Mesenchymal stem cell (in vitro differentiated cells and primary cell): ENCODE results near the gene TTC33.
"Not testable (repeated sequence)": the region's sequence is repeated elsewhere in the genome, so short reads cannot be mapped to it uniquely, and the experiment has no call there.

ENCODE experiments used
- DNase-seq: peaks from one replicate; pipeline ENCODE4 v3.0.0-alpha.2; 2013
- H2AFZ ChIP-seq: one replicate; pipeline ENCODE4 v1.6.1; 2013; ENCODE audit warnings: low read depth, mild to moderate bottlenecking, control low read depth, inconsistent platforms, low read length, moderate library complexity
- H2AK5ac ChIP-seq: 2 replicates; pipeline ENCODE4 v1.6.1; 2013; ENCODE audit warnings: low read length, moderate library complexity, mild to moderate bottlenecking, inconsistent platforms; ENCODE audit not compliant: severe bottlenecking
- H2BK120ac ChIP-seq: one replicate; pipeline ENCODE4 v1.6.1; 2013; ENCODE audit warnings: low read depth, mild to moderate bottlenecking, inconsistent platforms, low read length, moderate library complexity
- H2BK12ac ChIP-seq, 2 experiments: one replicate each; pipeline ENCODE4 v1.6.1; 2013; ENCODE audit warnings: inconsistent platforms in 2 of 2, low read length in 2 of 2, mild to moderate bottlenecking in 2 of 2, moderate library complexity in 2 of 2, control low read depth in 1 of 2
- H2BK15ac ChIP-seq: one replicate; pipeline ENCODE4 v1.6.1; 2013; ENCODE audit warnings: mild to moderate bottlenecking, low read depth, inconsistent platforms; ENCODE audit not compliant: poor library complexity, severe bottlenecking
- H2BK5ac ChIP-seq: 2 replicates; pipeline ENCODE4 v1.6.1; 2013; ENCODE audit warnings: low read depth, mild to moderate bottlenecking, low read length, control low read depth, inconsistent platforms; ENCODE audit not compliant: poor library complexity, severe bottlenecking
- H3K14ac ChIP-seq, 2 experiments: one replicate each; pipeline ENCODE4 v1.6.1; 2013; ENCODE audit warnings: inconsistent platforms in 2 of 2, low read length in 2 of 2, control low read depth in 1 of 2, mild to moderate bottlenecking in 1 of 2, moderate library complexity in 1 of 2
- H3K18ac ChIP-seq, 2 experiments: one replicate each; pipeline ENCODE4 v1.6.1; 2013; ENCODE audit warnings: inconsistent platforms in 2 of 2, low read length in 2 of 2, control low read depth in 1 of 2, low read depth in 1 of 2, mild to moderate bottlenecking in 1 of 2
- H3K23ac ChIP-seq, 2 experiments: one replicate each; pipeline ENCODE4 v1.6.1; 2013; ENCODE audit warnings: inconsistent platforms in 2 of 2, low read length in 2 of 2, mild to moderate bottlenecking in 2 of 2, moderate library complexity in 2 of 2, control low read depth in 1 of 2
- H3K27ac ChIP-seq: 2 replicates; pipeline ENCODE4 v1.5.1; 2013; ENCODE audit warnings: mild to moderate bottlenecking, moderate library complexity, low read length, control low read depth, inconsistent platforms; ENCODE audit not compliant: poor library complexity, severe bottlenecking
- H3K27me3 ChIP-seq, 2 experiments: 2 replicates each; pipeline versions ENCODE4 v1.6.1 to v1.7.0; 2013; ENCODE audit warnings: low read length in 2 of 2, mild to moderate bottlenecking in 2 of 2, moderate library complexity in 2 of 2, control low read depth in 1 of 2, inconsistent platforms in 1 of 2; ENCODE audit not compliant: control insufficient read depth in 1 of 2, insufficient read depth in 1 of 2
- H3K36me3 ChIP-seq, 2 experiments: 2 replicates each; pipeline versions ENCODE4 v1.6.1 to v1.7.0; 2013; ENCODE audit warnings: low read length in 2 of 2, control low read depth in 1 of 2, inconsistent platforms in 1 of 2, low read depth in 1 of 2, mild to moderate bottlenecking in 1 of 2; ENCODE audit not compliant: insufficient read depth in 2 of 2, control insufficient read depth in 1 of 2
- H3K4ac ChIP-seq, 2 experiments: one replicate each; pipeline ENCODE4 v1.6.1; 2013; ENCODE audit warnings: inconsistent platforms in 2 of 2, low read length in 2 of 2, mild to moderate bottlenecking in 2 of 2, moderate library complexity in 2 of 2, control low read depth in 1 of 2, low read depth in 1 of 2
- H3K4me1 ChIP-seq: 2 replicates; pipeline ENCODE4 v1.6.1; 2013; ENCODE audit warnings: low read depth, low read length, control low read depth; ENCODE audit not compliant: control insufficient read depth, insufficient read depth
- H3K4me2 ChIP-seq: 2 replicates; pipeline ENCODE4 v1.6.1; 2013; ENCODE audit warnings: low read length, mild to moderate bottlenecking, inconsistent platforms; ENCODE audit not compliant: poor library complexity, severe bottlenecking
- H3K4me3 ChIP-seq, 2 experiments: 2 replicates each; pipeline versions ENCODE4 v1.5.1 to v1.7.0; 2013; ENCODE audit warnings: low read length in 2 of 2, mild to moderate bottlenecking in 2 of 2, control low read depth in 1 of 2, low read depth in 1 of 2; ENCODE audit not compliant: insufficient read depth in 1 of 2
- H3K79me1 ChIP-seq: replicated peaks from 2 replicates; pipeline ENCODE4 v1.6.1; 2013; ENCODE audit warnings: mild to moderate bottlenecking, control low read depth, low read length, inconsistent platforms; ENCODE audit not compliant: poor library complexity, severe bottlenecking
- H3K9ac ChIP-seq: 2 replicates; pipeline ENCODE4 v1.7.0; 2013; ENCODE audit warnings: mild to moderate bottlenecking, low read length, moderate library complexity
- H3K9me3 ChIP-seq: 2 replicates; pipeline ENCODE4 v1.7.0; 2013; ENCODE audit warnings: mild to moderate bottlenecking, low read length; ENCODE audit not compliant: control insufficient read depth
- H4K8ac ChIP-seq: one replicate; pipeline ENCODE4 v1.6.1; 2013; ENCODE audit warnings: inconsistent platforms, mild to moderate bottlenecking, low read length, moderate library complexity
- H4K91ac ChIP-seq: one replicate; pipeline ENCODE4 v1.6.1; 2013; ENCODE audit warnings: mild to moderate bottlenecking, low read length, inconsistent platforms
- whole genome bisulfite sequencing: methylation state at CpG from one replicate; pipeline ENCODE4 v1.1.7; 2013; ENCODE audit warnings: mixed read lengths; 5-methylcytosine and 5-hydroxymethylcytosine counted together

TTC33 gene

GRCh38 chr5:40790947-40791593 is 35.3 kb upstream of the TTC33 start:
- no peak overlapping the region for H3K4ac ChIP-seq
- no peak overlapping the region for H3K27ac ChIP-seq
- no peak overlapping the region for H2AFZ ChIP-seq

DNA sequence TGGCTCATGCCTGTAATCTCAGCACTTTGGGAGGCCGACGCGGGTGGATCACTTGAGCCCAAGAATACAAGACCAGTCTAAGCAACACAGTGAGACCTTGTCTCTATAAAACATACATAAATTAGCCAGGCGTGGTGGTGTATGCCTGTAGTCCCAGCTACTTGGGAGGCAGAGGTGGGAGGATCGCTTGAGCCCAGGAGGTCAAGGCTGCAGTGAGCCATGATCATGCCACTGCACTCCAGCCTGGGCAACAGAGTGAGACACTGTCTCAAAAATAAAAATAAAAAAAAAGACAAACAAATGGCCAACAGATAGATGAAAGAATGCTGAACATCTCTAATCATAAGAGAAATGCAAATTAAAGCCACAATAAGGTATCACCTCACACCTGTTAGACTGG is 33.2 kb upstream of the TTC33 start:
- not testable (repeated sequence) for H3K27ac ChIP-seq, H3K9me3 ChIP-seq, DNase-seq, H2BK12ac ChIP-seq, H3K4ac ChIP-seq, H3K79me1 ChIP-seq, H3K14ac ChIP-seq, H3K9ac ChIP-seq, H2BK120ac ChIP-seq, H2BK5ac ChIP-seq, H3K4me1 ChIP-seq, H3K18ac ChIP-seq, H4K8ac ChIP-seq, H3K23ac ChIP-seq, H2BK15ac ChIP-seq, H3K27me3 ChIP-seq, H2AFZ ChIP-seq, H3K4me3 ChIP-seq, H3K4me2 ChIP-seq, H2AK5ac ChIP-seq, H4K91ac ChIP-seq
- H3K36me3 ChIP-seq = peaks cover 4 to 16% of the 10 kb centered on the region in 2 experiments
- 97% methylated on average over 5 of the region's 5 CpGs for WGBS

More at GRCh38 chr5:40790947-40791593, 35.3 kb upstream of the TTC33 start:
- no peak overlapping the region for H4K91ac ChIP-seq
- H3K14ac ChIP-seq = no peak overlapping the region
- no peaks in the 10 kb centered on the region for H3K79me1 ChIP-seq
- H3K36me3 ChIP-seq = peaks cover 4 to 20% of the 10 kb centered on the region in 2 experiments
- no peak overlapping the region for H2BK5ac ChIP-seq
- WGBS = 90% methylated on average over 2 of the region's 3 CpGs
- no peaks in the 10 kb centered on the region for H3K4me1 ChIP-seq
- no peak overlapping the region for H3K23ac ChIP-seq
- H3K9ac ChIP-seq = peak overlapping the region; percentile 25
- H2BK12ac ChIP-seq = no peak overlapping the region
- H3K4me2 ChIP-seq = no peak overlapping the region
- no peak overlapping the region for H2AK5ac ChIP-seq
- no peak overlapping the region for H2BK120ac ChIP-seq
- no peak overlapping the region for H4K8ac ChIP-seq
- H3K18ac ChIP-seq = no peak overlapping the region
- H3K27me3 ChIP-seq = no peaks in the 10 kb centered on the region
- H3K9me3 ChIP-seq = peaks cover 8% of the 10 kb centered on the region
- H2BK15ac ChIP-seq = no peak overlapping the region
- peak overlapping the region in 1 of 2 experiments; percentile 15 for H3K4me3 ChIP-seq
- DNase-seq = no peak

GRCh38 chr5:40787986-40788385 is 32.2 kb upstream of the TTC33 start:
- Histone ChIP-seq H3K4me2 (no peak overlapping the region), H2BK15ac (no peak overlapping the region)
- no peak for DNase-seq

GRCh38 chr5:40786664-40787063 is 30.9 kb upstream of the TTC33 start:
- not testable (repeated sequence) for H2AFZ ChIP-seq, H3K4me3 ChIP-seq, H4K8ac ChIP-seq

More at GRCh38 chr5:40787986-40788385, 32.2 kb upstream of the TTC33 start:
- H2AK5ac ChIP-seq = no peak overlapping the region
- no peak overlapping the region for H3K4me3 ChIP-seq
- no peak overlapping the region for H3K4ac ChIP-seq
- H3K14ac ChIP-seq = no peak overlapping the region
- no peak overlapping the region for H2BK5ac ChIP-seq
- H4K91ac ChIP-seq = no peak overlapping the region
- H4K8ac ChIP-seq = no peak overlapping the region
- no CpG with 5 or more reads among the region's 1 CpG for WGBS
- no peak overlapping the region for H3K23ac ChIP-seq
- H2BK120ac ChIP-seq = no peak overlapping the region
- peaks cover 4 to 16% of the 10 kb centered on the region in 2 experiments for H3K36me3 ChIP-seq
- H2BK12ac ChIP-seq = no peak overlapping the region
- no peaks in the 10 kb centered on the region for H3K79me1 ChIP-seq
- H3K18ac ChIP-seq = no peak overlapping the region
- H3K9ac ChIP-seq = no peak overlapping the region
- H3K27ac ChIP-seq = no peak overlapping the region
- peaks cover 8% of the 10 kb centered on the region for H3K9me3 ChIP-seq
- no peak overlapping the region for H2AFZ ChIP-seq
- H3K27me3 ChIP-seq = no peaks in the 10 kb centered on the region
- no peaks in the 10 kb centered on the region for H3K4me1 ChIP-seq

More at GRCh38 chr5:40786664-40787063, 30.9 kb upstream of the TTC33 start:
- not testable (repeated sequence) for H3K4ac ChIP-seq, H3K9ac ChIP-seq, H3K27ac ChIP-seq, H3K23ac ChIP-seq, H3K79me1 ChIP-seq, H3K18ac ChIP-seq, H3K4me2 ChIP-seq, H3K9me3 ChIP-seq, H3K27me3 ChIP-seq, H2BK5ac ChIP-seq, H2BK120ac ChIP-seq, H2BK15ac ChIP-seq, H2BK12ac ChIP-seq, H2AK5ac ChIP-seq, H4K91ac ChIP-seq, H3K14ac ChIP-seq, H3K4me1 ChIP-seq, DNase-seq
- WGBS = no CpG with 5 or more reads among the region's 3 CpGs
- H3K36me3 ChIP-seq = peaks cover 4 to 16% of the 10 kb centered on the region in 2 experiments
